Left ventricle myocardium inferior (tissue), 1 donor: ENCODE measurements around the gene FA2H. TPM values are rescaled to one million over a fixed set of nuclear protein-coding genes. Genes with fewer than 3 reads are reported as not detected.

Source experiments
- DNase-seq: peaks from one replicate; pipeline ENCODE4 v3.0.0-alpha.2; 2020
- H3K27ac ChIP-seq: fragments of 200-600 bp; replicated peaks from 2 replicates; pipeline ENCODE4 v1.8.0; 2021
- H3K27me3 ChIP-seq: fragments of 200-600 bp; 2 replicates; pipeline ENCODE4 v1.8.0; 2021; ENCODE audit warnings: low read depth
- H3K36me3 ChIP-seq: fragments of 200-600 bp; 2 replicates; pipeline ENCODE4 v1.8.0; 2021
- H3K4me1 ChIP-seq: fragments of 200-600 bp; 2 replicates; pipeline ENCODE4 v1.8.0; 2021
- H3K4me3 ChIP-seq: fragments of 200-600 bp; 2 replicates; pipeline ENCODE4 v1.8.0; 2021; ENCODE audit warnings: mild to moderate bottlenecking, moderate library complexity
- H3K9me3 ChIP-seq: fragments of 200-600 bp; replicated peaks from 2 replicates; pipeline ENCODE4 v1.8.0; 2021
- CTCF ChIP-seq: fragments of 200-600 bp; IDR thresholded peaks from 2 replicates; pipeline ENCODE4 v1.8.0; 2021; ENCODE audit warnings: antibody characterized with exemption, mild to moderate bottlenecking, borderline replicate concordance
- intact Hi-C: fragments of 100-400 bp; cut with micrococcal nuclease; formaldehyde crosslinking; loops from one replicate; pipeline ENCODE4 v1.11.0; 2022
- total RNA-seq: library from RNA; stranded (reverse); fragmentation: NEBNext Ultra II Directional; extraction: Animal tissue kit (Norgen Biotek cat#: 25700); gene quantifications from one replicate; pipeline ENCODE4 v1.2.1, GENCODE V29; 2021
- donor health status: DM: no; HTN: yes; CAD: no; lungs with severe emphysema.

The FA2H gene
- total RNA-seq, 1 donor from 2014 or later, result not detected

DNA sequence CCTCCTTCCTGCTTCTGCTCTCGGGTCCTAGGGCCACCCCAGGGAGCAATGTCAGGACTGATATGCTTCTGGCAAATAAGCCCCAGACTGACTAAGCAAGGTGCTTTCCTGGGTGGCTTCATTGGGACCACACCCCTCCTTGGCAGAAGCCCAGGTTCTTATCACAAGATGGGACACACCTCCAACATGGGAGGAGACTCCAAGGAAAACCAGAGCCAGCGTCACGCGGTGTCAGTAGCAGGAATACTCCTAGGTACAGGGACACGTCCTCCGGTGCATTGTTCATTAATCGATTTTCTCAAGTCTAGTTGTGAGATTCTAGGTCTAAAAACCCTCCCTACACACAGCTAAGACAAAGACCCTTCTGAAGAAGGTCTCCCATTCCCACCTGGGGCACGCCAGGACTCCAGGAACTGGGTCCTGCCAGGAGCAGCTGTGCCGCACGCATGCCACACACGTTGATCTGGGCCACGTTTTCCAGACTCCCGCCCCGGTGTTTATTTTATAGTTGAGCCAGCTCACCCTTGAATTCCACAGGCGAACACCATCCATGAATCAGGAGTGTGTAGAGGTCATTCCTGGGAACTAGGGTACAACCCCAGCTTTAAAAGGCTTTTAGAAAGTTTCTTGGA is 30.8 kb downstream of the FA2H start:
- H3K27ac ChIP-seq, result no peak overlapping the region

DNA sequence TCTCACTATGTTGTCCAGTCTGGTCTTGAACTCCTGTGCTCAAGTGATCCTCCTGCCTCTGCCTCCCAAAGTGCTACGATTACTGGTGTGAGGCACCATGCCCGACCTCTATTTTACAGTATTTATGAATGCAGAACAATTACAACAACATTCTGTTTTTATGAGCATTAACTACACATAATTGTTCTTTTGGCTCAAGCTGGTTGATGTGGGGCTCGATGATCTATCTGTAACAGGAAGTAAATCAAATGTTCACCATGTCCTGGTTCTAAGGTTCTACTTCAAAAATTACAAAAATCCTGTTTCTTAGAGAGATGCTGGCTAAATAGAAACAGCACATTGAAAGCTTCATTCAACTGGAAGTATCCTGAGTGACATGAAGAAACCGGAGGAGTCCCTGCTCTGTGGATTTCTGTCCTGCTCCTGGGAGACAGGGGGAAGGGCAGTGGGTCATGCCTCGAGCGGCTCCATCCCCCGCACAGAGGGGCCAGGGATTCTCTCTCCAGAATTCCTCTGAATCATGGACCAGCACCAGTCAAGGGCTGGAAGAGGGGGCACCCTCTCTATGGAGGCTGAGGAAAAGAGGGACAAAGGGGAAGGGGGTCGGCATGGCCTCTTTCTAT is 31.5 kb downstream of the FA2H start:
- DNase-seq, result no peak
- no peaks in the 10 kb centered on the region for H3K9me3 ChIP-seq
- intact Hi-C loops, result no loop called here
- no peak for TF ChIP-seq CTCF
- no peaks in the 10 kb centered on the region for H3K4me1 ChIP-seq
- H3K4me3 ChIP-seq, result no peak overlapping the region
- no peak overlapping the region for H3K27ac ChIP-seq
- H3K27me3 ChIP-seq, result peaks cover 58% of the 10 kb centered on the region
- H3K36me3 ChIP-seq, result no peaks in the 10 kb centered on the region

More for the DNA sequence above, 30.8 kb downstream of the FA2H start:
- no peak for DNase-seq
- intact Hi-C loops, result no loop called here
- H3K36me3 ChIP-seq, result no peaks in the 10 kb centered on the region
- H3K9me3 ChIP-seq, result no peaks in the 10 kb centered on the region
- no peak for TF ChIP-seq CTCF
- H3K4me3 ChIP-seq, result no peak overlapping the region
- H3K4me1 ChIP-seq, result no peaks in the 10 kb centered on the region
- peaks cover 58% of the 10 kb centered on the region for H3K27me3 ChIP-seq

DNA sequence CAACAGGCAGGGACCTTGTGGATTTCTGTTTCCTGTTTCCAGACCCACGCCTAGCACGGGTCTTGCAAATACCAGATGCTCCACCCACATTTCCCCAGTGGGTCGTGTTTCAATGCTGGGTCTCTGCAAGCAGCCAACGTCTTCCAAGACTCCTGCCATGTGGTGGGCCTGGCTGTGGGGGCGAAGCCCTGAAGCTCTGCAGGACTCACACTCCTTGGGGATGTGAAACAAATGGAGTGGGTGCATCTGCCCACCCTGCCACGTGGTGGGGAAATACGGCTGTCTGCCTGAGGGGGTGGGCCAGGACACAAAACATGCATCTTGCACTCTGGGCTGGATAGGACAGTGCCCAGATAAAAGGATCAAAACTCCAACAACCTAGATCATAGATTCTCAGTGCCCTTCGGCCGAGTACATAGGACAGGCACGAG is 32.6 kb downstream of the FA2H start:
- Histone ChIP-seq H3K27ac (no peak overlapping the region), H3K27me3 (peaks cover 58% of the 10 kb centered on the region), H3K9me3 (no peaks in the 10 kb centered on the region), H3K4me3 (no peak overlapping the region), H3K4me1 (no peaks in the 10 kb centered on the region), H3K36me3 (no peaks in the 10 kb centered on the region)
- no peak for TF ChIP-seq CTCF
- intact Hi-C loops, result no loop called here
- no peak for DNase-seq

DNA sequence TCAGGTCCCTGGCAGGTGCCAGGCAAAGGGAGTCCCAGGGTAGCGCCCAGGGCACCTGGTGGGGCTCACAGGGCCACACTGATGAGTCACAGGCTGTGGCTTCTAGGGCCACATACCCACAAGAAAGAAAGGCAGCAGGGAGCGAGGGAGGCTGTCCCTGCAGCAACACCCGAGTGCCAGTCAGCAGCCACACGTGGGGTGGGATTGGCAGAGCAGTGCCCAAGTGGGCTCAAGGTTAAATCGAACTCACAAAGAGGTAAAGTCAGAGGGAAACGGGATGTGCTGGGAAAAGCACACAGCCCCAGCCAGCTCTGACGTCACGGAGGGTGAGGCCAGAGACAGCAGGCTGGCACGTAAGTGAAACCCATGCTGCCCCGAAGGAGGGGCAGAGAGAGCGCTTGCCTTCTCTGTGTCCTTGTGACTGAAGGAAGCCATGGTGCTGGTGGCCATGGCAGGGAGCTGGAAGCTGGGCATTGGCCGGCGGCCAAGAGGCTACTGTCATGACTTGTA is 33.8 kb downstream of the FA2H start:
- intact Hi-C loops, result no loop called here
- no peaks in the 10 kb centered on the region for H3K36me3 ChIP-seq
- no peaks in the 10 kb centered on the region for H3K4me1 ChIP-seq
- peaks cover 69% of the 10 kb centered on the region for H3K27me3 ChIP-seq
- no peak overlapping the region for H3K4me3 ChIP-seq
- no peaks in the 10 kb centered on the region for H3K9me3 ChIP-seq
- no peak for TF ChIP-seq CTCF
- no peak for DNase-seq
- no peak overlapping the region for H3K27ac ChIP-seq

DNA sequence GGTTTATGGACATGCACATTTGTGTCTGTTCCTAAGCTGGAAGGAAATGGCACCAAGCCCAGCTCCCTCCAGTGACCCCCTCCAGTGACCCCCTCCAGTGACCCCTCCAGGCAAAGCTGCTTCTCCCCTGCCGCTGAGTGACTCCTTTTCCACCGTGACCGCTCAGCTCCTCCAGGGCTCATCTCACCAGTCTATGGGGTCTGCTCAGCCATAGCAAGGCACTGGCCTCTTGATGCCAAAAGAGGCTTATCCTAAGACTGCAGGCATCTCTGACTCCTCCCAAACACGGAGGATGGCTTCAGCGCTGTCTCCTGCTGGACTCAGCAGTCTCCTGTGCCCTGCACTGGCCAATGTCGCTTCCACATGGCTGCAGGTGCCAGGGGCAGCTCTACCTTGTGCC is 35.3 kb downstream of the FA2H start:
- Histone ChIP-seq H3K4me3 (no peak overlapping the region), H3K36me3 (no peaks in the 10 kb centered on the region), H3K27ac (no peak overlapping the region), H3K27me3 (peaks cover 72% of the 10 kb centered on the region), H3K9me3 (no peaks in the 10 kb centered on the region), H3K4me1 (no peaks in the 10 kb centered on the region)
- intact Hi-C loops, result no loop called here
- DNase-seq, result no peak
- no peak for TF ChIP-seq CTCF
